ENCODE data around the gene AQP2.

Gene AQP2

GRCh38 chr12:50006754-50007442 lies 56.4 kb downstream of the AQP2 start:
- TF ChIP-seq FOXP2 (optimal IDR thresholded peaks at IDR 0.05; ENCODE audit: borderline replicate concordance, extremely low read depth, extremely low read length, insufficient read depth) (no peak), POLR2AphosphoS5 (IDR thresholded peaks at IDR 0.05; ENCODE audit: low read depth, low read length) (no peak), TAF1 (IDR thresholded peaks at IDR 0.05; ENCODE audit: borderline replicate concordance, insufficient read depth, low read length) (no peak), SIN3A (IDR thresholded peaks at IDR 0.05; ENCODE audit: borderline replicate concordance, insufficient read depth, low read length) (no peak), REST (IDR thresholded peaks at IDR 0.05; ENCODE audit: insufficient read depth in 1 of 2, low read depth in 2 of 2, low read length in 2 of 2) (no peak)

Data from PFSK-1 (cell line).